Ovary (tissue), 3 donors: Measurements from ENCODE around the gene TBC1D8.

Experiments
- CTCF ChIP-seq, 3 donors: fragments of 450-650 bp in 2 of 3; fragments of 200-600 bp in 1 of 3; IDR thresholded peaks; one replicate each; pipeline versions ENCODE4 v1.5.1 to v1.8.0; 2016 to 2022; ENCODE audit warnings: antibody characterized with exemption in 3 of 3, mild to moderate bottlenecking in 1 of 3
- POLR2A ChIP-seq: fragments of 450-650 bp; IDR thresholded peaks from one replicate; pipeline ENCODE4 v1.6.1; 2017; ENCODE audit warnings: antibody characterized with exemption, mild to moderate bottlenecking, moderate library complexity
- donor health status: DM: no; HTN: no; CAD: no.

- TF ChIP-seq CTCF (IDR thresholded peaks at IDR 0.05) (no peak), POLR2A (no peak)
These were observed 180.0 kb downstream of the TBC1D8 start for GRCh38 chr2:100971221-100971620.
